Measurements from ENCODE around the gene SNAPC1.
"Not testable (repeated sequence)": the region's sequence is repeated elsewhere in the genome, so short reads cannot be mapped to it uniquely, and the experiment has no call there.

SNAPC1 gene

GRCh38 chr14:61761959-61762786 is at the start of gene SNAPC1:
SNAPC1 (plus strand) TSS chr14:61762420; CDS start chr14:61762461, 41 bp downstream.
- peak; percentile 99 for DNase-seq

- DNase-seq, result no peak
Measured at GRCh38 chr14:61713724-61714437, 48.3 kb upstream of the SNAPC1 start.

- no peak for DNase-seq
Measured at GRCh38 chr14:61716956-61717355, 45.3 kb upstream of the SNAPC1 start.

GRCh38 chr14:61718039-61718438 is 44.2 kb upstream of the SNAPC1 start:
- no peak for DNase-seq

GRCh38 chr14:61719344-61720293 is 42.6 kb upstream of the SNAPC1 start:
- no peak for DNase-seq

- DNase-seq, result no peak
Measured at GRCh38 chr14:61720294-61720661, 41.9 kb upstream of the SNAPC1 start.

- no peak for DNase-seq
Measured at GRCh38 chr14:61720741-61721140, 41.5 kb upstream of the SNAPC1 start.

GRCh38 chr14:61724133-61724532 is 38.1 kb upstream of the SNAPC1 start:
- no peak for DNase-seq

GRCh38 chr14:61726778-61727658 is 35.2 kb upstream of the SNAPC1 start:
- DNase-seq, result no peak

GRCh38 chr14:61730756-61731373 is 31.4 kb upstream of the SNAPC1 start:
- no peak for DNase-seq

GRCh38 chr14:61733972-61734371 is 28.2 kb upstream of the SNAPC1 start:
- DNase-seq, result no peak

GRCh38 chr14:61736751-61737150 is 25.5 kb upstream of the SNAPC1 start:
- DNase-seq, result no peak

GRCh38 chr14:61737915-61738314 is 24.3 kb upstream of the SNAPC1 start:
- DNase-seq, result no peak

GRCh38 chr14:61739133-61739532 is 23.1 kb upstream of the SNAPC1 start:
- DNase-seq, result no peak

GRCh38 chr14:61742371-61742770 is 19.8 kb upstream of the SNAPC1 start:
- DNase-seq, result no peak

- no peak for DNase-seq
Measured at GRCh38 chr14:61744238-61744637, 18.0 kb upstream of the SNAPC1 start.

GRCh38 chr14:61746346-61746745 is 15.9 kb upstream of the SNAPC1 start:
- not testable (repeated sequence) for DNase-seq

GRCh38 chr14:61746881-61747280 is 15.3 kb upstream of the SNAPC1 start:
- DNase-seq, result no peak

- DNase-seq, result no peak
Measured at GRCh38 chr14:61747342-61747741, 14.9 kb upstream of the SNAPC1 start.

- no peak for DNase-seq
Measured at GRCh38 chr14:61749264-61749663, 13.0 kb upstream of the SNAPC1 start.

GRCh38 chr14:61749867-61750266 is 12.4 kb upstream of the SNAPC1 start:
- DNase-seq, result peak; percentile 41

All from NCI-H1092 (cell line).